Measurements from ENCODE around the gene CACNA2D4.
A peak's percentile ranks its signal among the peaks of the same experiment; 100 is the strongest.
"Not testable (repeated sequence)": the region's sequence is repeated elsewhere in the genome, so short reads cannot be mapped to it uniquely, and the experiment has no call there.

The CACNA2D4 gene

GRCh38 chr12:1819050-1819449 lies 99.4 kb downstream of the CACNA2D4 start:
- TF ChIP-seq CTCF (IDR thresholded peaks at IDR 0.05): no peak
- H3K4me3 ChIP-seq (ENCODE audit: low read depth, low read length): no peak overlapping the region
- H3K4me2 ChIP-seq (ENCODE audit: low read length): no peak overlapping the region
- H3K9ac ChIP-seq: no peak overlapping the region
- H2AFZ ChIP-seq: no peak overlapping the region
- no peaks in the 10 kb centered on the region for H3K27me3 ChIP-seq (ENCODE audit: control insufficient read depth, insufficient read depth, low read length)
- no peak overlapping the region for H3K27ac ChIP-seq
- no peaks in the 10 kb centered on the region for H3K36me3 ChIP-seq (ENCODE audit: control insufficient read depth, insufficient read depth, low read length)
- H3K4me1 ChIP-seq: peaks cover 19% of the 10 kb centered on the region
- H3K9me3 ChIP-seq (ENCODE audit: control insufficient read depth, low read length): no peaks in the 10 kb centered on the region
- H3K79me2 ChIP-seq: no peaks in the 10 kb centered on the region

GRCh38 chr12:1817928-1818327 lies 100.5 kb downstream of the CACNA2D4 start:
- H3K79me2 ChIP-seq; H3K9ac ChIP-seq; H3K9me3 ChIP-seq (ENCODE audit: control insufficient read depth, low read length); H3K4me3 ChIP-seq (ENCODE audit: low read depth, low read length); H3K27ac ChIP-seq; H3K27me3 ChIP-seq (ENCODE audit: control insufficient read depth, insufficient read depth, low read length); H3K4me2 ChIP-seq (ENCODE audit: low read length); H2AFZ ChIP-seq; H3K36me3 ChIP-seq (ENCODE audit: control insufficient read depth, insufficient read depth, low read length): not testable (repeated sequence)
- H3K4me1 ChIP-seq: peaks cover 19% of the 10 kb centered on the region

- H3K4me2 ChIP-seq (ENCODE audit: low read length): no peak overlapping the region
- no peaks in the 10 kb centered on the region for H3K79me2 ChIP-seq
- H3K27ac ChIP-seq: peak overlapping the region; percentile 68
- H3K4me3 ChIP-seq (ENCODE audit: low read depth, low read length): no peak overlapping the region
- H2AFZ ChIP-seq: no peak overlapping the region
- H3K27me3 ChIP-seq (ENCODE audit: control insufficient read depth, insufficient read depth, low read length): no peaks in the 10 kb centered on the region
- no peak overlapping the region for H3K9ac ChIP-seq
- TF ChIP-seq CTCF (IDR thresholded peaks at IDR 0.05): no peak
- H3K36me3 ChIP-seq (ENCODE audit: control insufficient read depth, insufficient read depth, low read length): no peaks in the 10 kb centered on the region
- H3K4me1 ChIP-seq: peaks cover 19% of the 10 kb centered on the region
- no peaks in the 10 kb centered on the region for H3K9me3 ChIP-seq (ENCODE audit: control insufficient read depth, low read length)
These were observed 101.6 kb downstream of the CACNA2D4 start for GRCh38 chr12:1816730-1817348.

GRCh38 chr12:1815814-1816729 lies 102.4 kb downstream of the CACNA2D4 start:
- peaks cover 19% of the 10 kb centered on the region for H3K4me1 ChIP-seq
- H3K36me3 ChIP-seq (ENCODE audit: control insufficient read depth, insufficient read depth, low read length): no peaks in the 10 kb centered on the region
- peak overlapping the region; percentile 85 for H2AFZ ChIP-seq
- no peaks in the 10 kb centered on the region for H3K79me2 ChIP-seq
- H3K27ac ChIP-seq: peak overlapping the region; percentile 68
- no peaks in the 10 kb centered on the region for H3K9me3 ChIP-seq (ENCODE audit: control insufficient read depth, low read length)
- H3K27me3 ChIP-seq (ENCODE audit: control insufficient read depth, insufficient read depth, low read length): no peaks in the 10 kb centered on the region
- no peak overlapping the region for H3K9ac ChIP-seq
- no peak overlapping the region for H3K4me2 ChIP-seq (ENCODE audit: low read length)
- H3K4me3 ChIP-seq (ENCODE audit: low read depth, low read length): no peak overlapping the region
- no peak for TF ChIP-seq CTCF (IDR thresholded peaks at IDR 0.05)

GRCh38 chr12:1815108-1815507 lies 103.3 kb downstream of the CACNA2D4 start:
- Histone ChIP-seq H3K36me3 (ENCODE audit: control insufficient read depth, insufficient read depth, low read length) (no peaks in the 10 kb centered on the region), H3K4me2 (ENCODE audit: low read length) (no peak overlapping the region), H2AFZ (no peak overlapping the region), H3K79me2 (no peaks in the 10 kb centered on the region), H3K4me3 (ENCODE audit: low read depth, low read length) (no peak overlapping the region), H3K9ac (no peak overlapping the region), H3K4me1 (peaks cover 19% of the 10 kb centered on the region), H3K27me3 (ENCODE audit: control insufficient read depth, insufficient read depth, low read length) (no peaks in the 10 kb centered on the region), H3K9me3 (ENCODE audit: control insufficient read depth, low read length) (no peaks in the 10 kb centered on the region), H3K27ac (no peak overlapping the region)
- TF ChIP-seq CTCF (IDR thresholded peaks at IDR 0.05): no peak
